Measurements from ENCODE around the gene TBL3. TPM values are rescaled to one million over a fixed set of nuclear protein-coding genes. Genes with fewer than 3 reads are reported as not detected.

The TBL3 gene
- total RNA-seq, 1 donor from 2014 or later = 44.5 TPM

DNA sequence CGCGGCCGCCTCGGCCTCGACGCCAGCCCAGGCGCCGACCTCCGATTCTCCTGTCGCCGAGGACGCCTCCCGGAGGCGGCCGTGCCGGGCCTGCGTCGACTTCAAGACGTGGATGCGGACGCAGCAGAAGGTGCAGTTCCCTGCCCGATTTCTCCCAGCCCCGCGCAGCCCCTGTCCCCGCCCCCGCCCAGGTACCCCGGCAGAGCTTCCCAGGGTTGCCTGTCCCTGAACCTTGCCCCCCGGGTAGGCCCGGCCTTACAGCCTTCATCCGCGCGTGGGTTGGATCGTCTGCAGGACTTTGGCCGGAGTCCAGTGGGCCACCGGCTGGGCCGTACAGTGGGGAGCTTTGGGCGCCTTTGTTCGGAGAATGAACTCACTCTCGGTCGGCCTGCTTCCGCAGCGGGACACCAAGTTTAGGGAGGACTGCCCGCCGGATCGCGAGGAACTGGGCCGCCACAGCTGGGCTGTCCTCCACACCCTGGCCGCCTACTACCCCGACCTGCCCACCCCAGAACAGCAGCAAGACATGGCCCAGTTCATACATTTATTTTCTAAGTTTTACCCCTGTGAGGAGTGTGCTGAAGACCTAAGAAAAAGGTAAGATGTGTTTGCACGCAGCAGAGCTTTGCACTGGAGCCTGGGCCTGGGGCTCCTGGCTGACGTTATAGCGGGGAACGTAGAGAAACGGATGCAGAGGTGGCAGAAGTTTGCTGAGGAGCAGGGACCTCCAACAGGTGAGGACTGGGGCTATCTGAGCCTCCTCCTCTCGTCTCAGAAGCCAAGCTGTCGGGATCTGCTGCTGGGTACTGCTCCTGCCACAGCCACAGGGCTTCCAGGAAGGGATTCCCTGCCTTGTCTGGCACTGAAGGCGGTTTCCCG is 12.7 kb downstream of the TBL3 start:
- Histone ChIP-seq H3K36me3 (ENCODE audit: control insufficient read depth, insufficient read depth, low read length) (peaks cover 10% of the 10 kb centered on the region), H3K4me3 (ENCODE audit: low read depth, low read length) (peak overlapping the region; percentile 66), H3K27me3 (ENCODE audit: control insufficient read depth, insufficient read depth, low read length) (peaks cover 16% of the 10 kb centered on the region)
- DNase-seq (ENCODE audit: low read depth) = no peak
- TF ChIP-seq, protein P1, sequence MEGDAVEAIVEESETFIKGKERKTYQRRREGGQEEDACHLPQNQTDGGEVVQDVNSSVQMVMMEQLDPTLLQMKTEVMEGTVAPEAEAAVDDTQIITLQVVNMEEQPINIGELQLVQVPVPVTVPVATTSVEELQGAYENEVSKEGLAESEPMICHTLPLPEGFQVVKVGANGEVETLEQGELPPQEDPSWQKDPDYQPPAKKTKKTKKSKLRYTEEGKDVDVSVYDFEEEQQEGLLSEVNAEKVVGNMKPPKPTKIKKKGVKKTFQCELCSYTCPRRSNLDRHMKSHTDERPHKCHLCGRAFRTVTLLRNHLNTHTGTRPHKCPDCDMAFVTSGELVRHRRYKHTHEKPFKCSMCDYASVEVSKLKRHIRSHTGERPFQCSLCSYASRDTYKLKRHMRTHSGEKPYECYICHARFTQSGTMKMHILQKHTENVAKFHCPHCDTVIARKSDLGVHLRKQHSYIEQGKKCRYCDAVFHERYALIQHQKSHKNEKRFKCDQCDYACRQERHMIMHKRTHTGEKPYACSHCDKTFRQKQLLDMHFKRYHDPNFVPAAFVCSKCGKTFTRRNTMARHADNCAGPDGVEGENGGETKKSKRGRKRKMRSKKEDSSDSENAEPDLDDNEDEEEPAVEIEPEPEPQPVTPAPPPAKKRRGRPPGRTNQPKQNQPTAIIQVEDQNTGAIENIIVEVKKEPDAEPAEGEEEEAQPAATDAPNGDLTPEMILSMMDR (IDR thresholded peaks at IDR 0.05; ENCODE audit: insufficient read depth, low read length, severe bottlenecking) = no peak
- FAIRE-seq = no peak

DNA sequence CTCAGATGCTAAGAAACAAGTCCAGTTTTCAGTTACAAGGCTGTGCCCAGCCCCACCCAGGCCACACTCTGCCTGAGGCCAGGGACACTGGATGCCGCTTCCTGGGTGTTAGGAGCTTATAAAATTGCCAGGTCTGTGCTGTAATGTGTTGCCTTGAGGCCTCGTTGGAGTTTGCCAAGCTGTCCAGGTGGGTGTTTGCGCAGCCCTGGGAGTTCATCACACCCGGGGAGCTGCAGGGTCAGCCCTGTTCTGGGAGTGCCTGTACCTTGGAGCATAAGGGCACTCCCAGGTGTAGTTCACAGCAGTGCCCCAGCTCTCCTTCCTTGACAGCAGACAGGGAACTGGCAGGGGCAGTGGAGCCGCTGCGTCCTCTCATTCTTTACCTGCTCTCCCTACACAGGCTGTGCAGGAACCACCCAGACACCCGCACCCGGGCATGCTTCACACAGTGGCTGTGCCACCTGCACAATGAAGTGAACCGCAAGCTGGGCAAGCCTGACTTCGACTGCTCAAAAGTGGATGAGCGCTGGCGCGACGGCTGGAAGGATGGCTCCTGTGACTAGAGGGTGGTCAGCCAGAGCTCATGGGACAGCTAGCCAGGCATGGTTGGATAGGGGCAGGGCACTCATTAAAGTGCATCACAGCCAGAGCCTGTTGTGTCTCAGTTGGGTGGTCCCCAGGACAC is 13.8 kb downstream of the TBL3 start:
- peaks cover 10% of the 10 kb centered on the region for H3K36me3 ChIP-seq (ENCODE audit: control insufficient read depth, insufficient read depth, low read length)
- no peak overlapping the region for H3K4me3 ChIP-seq (ENCODE audit: low read depth, low read length)
- DNase-seq (ENCODE audit: low read depth) (no peak), FAIRE-seq (no peak)
- peaks cover 20% of the 10 kb centered on the region for H3K27me3 ChIP-seq (ENCODE audit: control insufficient read depth, insufficient read depth, low read length)
- TF ChIP-seq, protein P1 (IDR thresholded peaks at IDR 0.05; ENCODE audit: insufficient read depth, low read length, severe bottlenecking) = no peak

DNA sequence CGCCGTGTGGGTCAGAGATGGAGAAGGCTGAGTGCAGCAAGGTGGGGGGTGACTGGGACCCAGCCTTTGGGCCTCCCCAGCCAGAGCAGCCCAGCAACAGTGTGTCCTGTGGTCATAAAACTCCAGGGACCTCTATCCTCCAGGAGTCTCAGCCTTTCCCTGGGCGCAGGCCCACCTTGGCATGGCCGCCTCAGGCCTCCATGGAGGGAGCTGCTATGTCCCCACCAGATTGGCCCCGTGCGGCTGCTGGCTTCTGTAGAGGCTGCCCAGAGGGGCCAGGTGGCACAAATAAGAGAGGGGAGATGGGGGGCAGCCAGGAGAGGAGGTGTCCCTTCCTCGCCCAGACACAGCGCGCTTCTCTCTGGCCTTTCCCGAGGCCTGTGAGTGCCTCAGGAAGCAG is 15.3 kb downstream of the TBL3 start:
- TF ChIP-seq, protein P1 (IDR thresholded peaks at IDR 0.05; ENCODE audit: insufficient read depth, low read length, severe bottlenecking) = no peak
- Histone ChIP-seq H3K27me3 (ENCODE audit: control insufficient read depth, insufficient read depth, low read length) (peaks cover 14% of the 10 kb centered on the region), H3K4me3 (ENCODE audit: low read depth, low read length) (no peak overlapping the region), H3K36me3 (ENCODE audit: control insufficient read depth, insufficient read depth, low read length) (peaks cover 10% of the 10 kb centered on the region)
- FAIRE-seq (no peak), DNase-seq (ENCODE audit: low read depth) (no peak)

DNA sequence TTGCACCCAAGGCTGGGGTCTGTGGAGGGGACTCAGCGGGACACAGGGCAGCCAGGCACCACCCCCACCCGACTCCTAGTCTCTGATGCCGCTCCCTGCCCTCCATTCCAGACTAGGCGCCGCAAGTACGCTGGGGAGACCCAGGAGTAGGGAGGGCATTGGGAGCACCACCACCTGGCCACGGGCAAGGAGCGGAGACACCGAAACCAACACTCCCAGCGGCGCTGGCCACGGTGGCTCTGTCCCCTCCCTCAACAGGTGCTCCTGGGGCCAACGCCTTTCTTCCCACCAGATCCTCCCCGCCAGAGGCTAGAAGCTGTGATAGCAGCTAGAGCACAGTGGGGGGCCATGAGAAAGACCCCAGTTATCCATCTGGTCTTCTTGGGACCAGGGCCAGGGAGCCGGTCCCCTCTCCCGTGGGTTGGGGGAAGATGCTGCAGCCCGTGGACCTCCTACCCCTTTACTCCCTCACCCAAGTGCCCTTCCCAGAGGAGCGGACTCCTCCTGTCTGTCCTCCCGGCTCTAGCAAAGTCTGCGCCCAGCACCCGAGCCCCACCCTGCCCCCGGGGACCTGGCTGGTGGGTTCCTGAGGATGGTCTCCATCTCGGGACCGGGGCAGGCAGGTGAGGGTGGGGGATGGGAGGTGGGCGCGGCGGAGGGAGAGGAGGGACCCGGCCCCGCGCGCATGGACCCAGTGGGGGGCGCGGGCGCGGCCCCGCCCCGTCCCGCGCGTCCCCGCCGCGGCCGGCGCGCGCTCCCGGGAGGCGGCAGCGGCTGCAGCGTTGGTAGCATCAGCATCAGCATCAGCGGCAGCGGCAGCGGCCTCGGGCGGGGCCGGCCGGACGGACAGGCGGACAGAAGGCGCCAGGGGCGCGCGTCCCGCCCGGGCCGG is 17.6 kb downstream of the TBL3 start, which contains the start of gene SYNGR3:
Gene SYNGR3, plus strand, starts transcription at position 762 of the 892 bp plus-strand sequence. CDS start 133 bp downstream, outside the sequence.
- FAIRE-seq = no peak
- peaks cover 14% of the 10 kb centered on the region for H3K27me3 ChIP-seq (ENCODE audit: control insufficient read depth, insufficient read depth, low read length)
- peak within 1 kb of the TSS; percentile 21 for H3K4me3 ChIP-seq (ENCODE audit: low read depth, low read length)
- TF ChIP-seq, protein P1 (IDR thresholded peaks at IDR 0.05; ENCODE audit: insufficient read depth, low read length, severe bottlenecking) = no peak
- peaks cover 10% of the 10 kb centered on the region for H3K36me3 ChIP-seq (ENCODE audit: control insufficient read depth, insufficient read depth, low read length)
- DNase-seq (ENCODE audit: low read depth) = no peak

DNA sequence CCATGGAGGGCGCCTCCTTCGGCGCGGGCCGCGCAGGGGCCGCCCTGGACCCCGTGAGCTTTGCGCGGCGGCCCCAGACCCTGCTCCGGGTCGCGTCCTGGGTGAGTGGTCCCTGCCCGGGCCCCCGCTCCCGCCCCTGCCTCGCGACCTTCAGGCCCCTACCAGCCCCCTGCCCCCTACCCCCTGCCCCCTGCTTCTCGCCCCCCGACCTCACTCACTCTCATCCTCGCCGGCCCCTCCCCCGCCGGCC is 18.2 kb downstream of the TBL3 start:
- TF ChIP-seq, protein P1 (IDR thresholded peaks at IDR 0.05; ENCODE audit: insufficient read depth, low read length, severe bottlenecking) = no peak
- FAIRE-seq = no peak
- no peak overlapping the region for H3K4me3 ChIP-seq (ENCODE audit: low read depth, low read length)
- no peak for DNase-seq (ENCODE audit: low read depth)
- peaks cover 14% of the 10 kb centered on the region for H3K27me3 ChIP-seq (ENCODE audit: control insufficient read depth, insufficient read depth, low read length)
- peaks cover 10% of the 10 kb centered on the region for H3K36me3 ChIP-seq (ENCODE audit: control insufficient read depth, insufficient read depth, low read length)
